ENCODE results near the gene S100A7. TPM values are rescaled to one million over a fixed set of nuclear protein-coding genes. Genes with fewer than 3 reads are reported as not detected.

S100A7 gene
- total RNA-seq, 2 donors from 2014 or later: not detected

GRCh38 chr1:153506386-153506785 lies 45.9 kb upstream of the S100A7 start:
- Histone ChIP-seq H3K27me3 (no peaks in the 10 kb centered on the region), H3K27ac (peak overlapping the region; percentile 49 to 72), H3K36me3 (no peaks in the 10 kb centered on the region), H3K4me1 (peaks cover 0 to 27% of the 10 kb centered on the region in 2 donors), H3K4me3 (no peak overlapping the region), H3K9me3 (no peaks in the 10 kb centered on the region)
- DNase-seq (ENCODE audit: low spot score): no peak
- no peak for TF ChIP-seq CTCF (IDR thresholded peaks at IDR 0.05)

GRCh38 chr1:153505576-153505975 lies 45.1 kb upstream of the S100A7 start:
- no peak for TF ChIP-seq CTCF (IDR thresholded peaks at IDR 0.05)
- DNase-seq (ENCODE audit: low spot score): no peak
- Histone ChIP-seq H3K36me3 (no peaks in the 10 kb centered on the region), H3K27me3 (no peaks in the 10 kb centered on the region), H3K4me3 (no peak overlapping the region), H3K27ac (no peak overlapping the region), H3K4me1 (peaks cover 0 to 24% of the 10 kb centered on the region in 2 donors), H3K9me3 (no peaks in the 10 kb centered on the region)

- Histone ChIP-seq H3K9me3 (no peaks in the 10 kb centered on the region), H3K4me1 (peaks cover 0 to 24% of the 10 kb centered on the region in 2 donors), H3K4me3 (no peak overlapping the region), H3K27me3 (no peaks in the 10 kb centered on the region), H3K27ac (no peak overlapping the region), H3K36me3 (no peaks in the 10 kb centered on the region)
- no peak for TF ChIP-seq CTCF (IDR thresholded peaks at IDR 0.05)
- DNase-seq (ENCODE audit: low spot score): no peak
These were observed 43.3 kb upstream of the S100A7 start for GRCh38 chr1:153503766-153504165.

- Histone ChIP-seq H3K4me1 (peaks cover 0 to 6% of the 10 kb centered on the region in 2 donors), H3K27ac (no peak overlapping the region), H3K4me3 (no peak overlapping the region), H3K9me3 (no peaks in the 10 kb centered on the region), H3K36me3 (no peaks in the 10 kb centered on the region), H3K27me3 (no peaks in the 10 kb centered on the region)
- no peak for TF ChIP-seq CTCF (IDR thresholded peaks at IDR 0.05)
- DNase-seq (ENCODE audit: low spot score): no peak
These were observed 38.3 kb upstream of the S100A7 start for GRCh38 chr1:153498746-153499145.

GRCh38 chr1:153495536-153495935 lies 35.1 kb upstream of the S100A7 start:
- H3K4me3 ChIP-seq: no peak overlapping the region
- no peak overlapping the region for H3K27ac ChIP-seq
- H3K9me3 ChIP-seq: no peaks in the 10 kb centered on the region
- H3K4me1 ChIP-seq: peaks cover 0 to 17% of the 10 kb centered on the region in 2 donors
- no peaks in the 10 kb centered on the region for H3K27me3 ChIP-seq
- no peak for DNase-seq (ENCODE audit: low spot score)
- H3K36me3 ChIP-seq: no peaks in the 10 kb centered on the region
- no peak for TF ChIP-seq CTCF (IDR thresholded peaks at IDR 0.05)

GRCh38 chr1:153494976-153495535 lies 34.6 kb upstream of the S100A7 start:
- no peaks in the 10 kb centered on the region for H3K36me3 ChIP-seq
- H3K9me3 ChIP-seq: no peaks in the 10 kb centered on the region
- no peak overlapping the region for H3K4me3 ChIP-seq
- TF ChIP-seq CTCF (IDR thresholded peaks at IDR 0.05): peak; percentile 89 to 94
- no peaks in the 10 kb centered on the region for H3K27me3 ChIP-seq
- no peak for DNase-seq (ENCODE audit: low spot score)
- H3K4me1 ChIP-seq: peaks cover 0 to 17% of the 10 kb centered on the region in 2 donors
- H3K27ac ChIP-seq: no peak overlapping the region

All from right atrium auricular region (tissue), 2 donors.